Inflammatory macrophage treated with lipopolysaccharide for 4 hours (primary cell): ENCODE measurements around the gene IKZF3.
"Not testable (repeated sequence)": the region's sequence is repeated elsewhere in the genome, so short reads cannot be mapped to it uniquely, and the experiment has no call there.

Experiments
- DNase-seq: peaks from one replicate; pipeline ENCODE4 v3.0.0-alpha.2; 2020

IKZF3 gene

DNA sequence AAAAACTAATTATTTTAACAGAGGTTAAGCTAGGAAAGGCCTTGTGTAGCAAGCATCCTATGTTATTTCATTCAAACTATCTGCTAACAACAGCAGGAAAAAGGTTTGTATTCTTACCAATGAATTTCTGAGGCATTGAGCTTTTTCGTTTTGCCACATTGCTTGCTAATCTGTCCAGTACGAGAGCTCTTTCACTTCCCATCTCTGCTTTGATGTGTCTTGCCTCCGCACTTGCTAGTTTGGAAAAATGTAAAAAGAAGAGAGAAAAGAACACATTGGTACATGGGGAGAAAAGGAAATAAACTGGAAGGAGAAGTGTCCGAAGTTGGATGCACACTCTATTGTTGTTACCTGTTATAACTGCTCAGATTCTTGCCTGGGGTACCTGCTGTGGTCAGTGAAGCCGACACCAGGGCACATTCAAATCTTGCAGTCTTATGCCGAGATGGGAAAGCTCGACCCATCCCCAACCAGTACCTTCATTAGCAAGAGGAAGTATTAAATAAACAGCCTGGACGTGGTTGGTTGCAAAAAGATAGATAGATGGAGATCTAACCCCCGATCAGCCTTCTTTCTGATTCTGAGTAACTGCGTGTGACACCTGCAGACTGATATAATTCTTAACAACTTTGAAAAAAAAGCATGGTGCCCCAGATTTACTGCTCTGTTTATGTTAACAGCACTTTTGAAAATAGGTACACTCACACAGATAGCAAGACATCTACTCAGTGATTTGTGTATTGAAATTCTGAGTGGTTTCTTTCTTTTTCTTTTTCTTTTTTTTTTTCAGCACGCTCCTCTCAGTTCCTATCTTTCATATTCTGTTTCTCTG, 86.4 kb downstream of the IKZF3 start:
- no peak for DNase-seq

GRCh38 chr17:39776252-39776651, 87.9 kb downstream of the IKZF3 start:
- DNase-seq, result no peak

- DNase-seq, result no peak
Measured at GRCh38 chr17:39775031-39775430, 89.1 kb downstream of the IKZF3 start.

DNA sequence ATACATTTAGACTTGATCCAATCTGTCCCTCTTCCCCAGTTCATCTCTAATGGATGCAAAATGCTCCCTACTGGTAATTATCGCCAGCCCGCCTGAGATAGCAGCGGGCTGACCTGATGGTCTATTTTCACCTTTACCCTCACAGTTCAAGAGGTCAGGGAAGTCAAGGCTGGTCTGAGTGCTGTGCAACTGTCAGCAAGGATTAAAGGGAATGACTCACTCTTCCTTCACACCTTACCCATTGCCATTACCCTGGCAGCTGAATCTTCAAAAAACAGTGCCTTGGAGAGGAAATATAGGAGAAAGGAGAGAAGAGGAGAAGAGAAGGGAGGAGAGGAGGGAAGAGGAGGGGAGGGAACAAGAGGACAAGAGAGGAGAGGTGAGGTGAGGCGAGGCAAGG, 90.1 kb downstream of the IKZF3 start:
- no peak for DNase-seq

- DNase-seq, result no peak
Measured at GRCh38 chr17:39772987-39773934, 90.9 kb downstream of the IKZF3 start.

DNA sequence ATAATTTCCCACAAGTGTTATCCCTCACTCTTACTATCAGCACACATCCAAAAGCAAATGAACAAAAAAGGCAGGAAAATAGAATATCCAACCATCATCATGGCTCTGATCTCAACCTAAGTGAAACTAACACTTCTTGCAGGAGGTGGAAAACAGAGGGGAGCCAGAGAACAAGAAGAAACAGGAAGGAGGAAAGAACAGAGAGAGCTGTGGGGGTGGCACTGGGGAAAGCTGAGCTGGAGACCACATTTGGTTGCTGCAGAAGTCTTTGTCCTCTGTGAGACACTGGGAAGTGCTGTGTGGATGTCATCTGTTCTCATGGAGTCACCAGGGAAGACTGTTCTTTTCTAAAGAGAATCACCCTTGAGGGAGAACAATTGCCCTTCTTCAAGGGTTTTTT, 91.7 kb downstream of the IKZF3 start:
- no peak for DNase-seq

DNA sequence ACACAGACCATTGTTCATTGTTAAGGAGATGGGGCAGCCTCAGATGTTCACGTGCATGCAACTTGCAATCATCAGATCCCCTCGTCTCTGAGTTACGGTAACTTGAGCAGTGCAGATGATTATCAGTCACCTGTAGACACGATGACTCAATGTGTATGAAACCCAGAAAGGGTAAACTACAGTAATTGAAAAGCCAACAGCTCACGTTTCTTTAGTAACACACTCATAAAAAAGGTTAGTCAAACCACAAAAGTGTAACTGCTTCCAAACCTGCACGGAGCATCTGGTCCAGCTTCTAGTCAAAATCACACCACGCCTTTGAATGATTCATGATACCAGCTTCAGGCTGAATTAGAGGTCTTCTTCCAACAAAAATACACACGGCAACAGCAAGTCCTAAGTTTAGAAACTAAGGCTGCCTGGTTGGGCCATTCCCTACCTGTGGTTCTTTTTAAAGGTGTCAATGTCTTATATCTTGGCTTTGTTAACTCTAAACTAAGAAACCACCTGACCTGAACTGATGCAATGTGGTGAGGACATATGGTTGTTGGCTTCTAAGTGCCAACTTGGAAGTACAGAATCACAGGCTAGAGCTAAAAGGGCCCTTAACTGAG, 94.0 kb downstream of the IKZF3 start:
- no peak for DNase-seq

DNA sequence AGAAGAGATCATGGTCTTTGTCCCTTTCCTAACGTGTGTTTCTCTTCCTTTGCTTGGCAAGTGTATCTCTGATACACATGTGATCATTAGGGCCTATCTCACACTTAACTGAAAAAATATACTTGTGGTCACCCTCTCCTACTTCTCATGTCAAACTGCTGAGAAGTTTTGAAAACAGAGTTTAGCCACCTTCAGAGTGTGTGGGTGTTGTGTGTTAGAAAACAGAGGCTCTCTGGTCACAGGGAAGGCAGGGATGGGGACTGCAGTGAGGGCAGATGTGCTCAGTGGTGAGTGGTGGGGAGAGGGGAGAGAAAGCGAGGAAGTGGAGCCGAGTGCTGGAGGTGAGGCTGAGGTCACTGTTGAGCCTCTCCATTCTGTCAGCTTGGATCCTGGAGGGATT, 97.0 kb downstream of the IKZF3 start:
- no peak for DNase-seq

DNA sequence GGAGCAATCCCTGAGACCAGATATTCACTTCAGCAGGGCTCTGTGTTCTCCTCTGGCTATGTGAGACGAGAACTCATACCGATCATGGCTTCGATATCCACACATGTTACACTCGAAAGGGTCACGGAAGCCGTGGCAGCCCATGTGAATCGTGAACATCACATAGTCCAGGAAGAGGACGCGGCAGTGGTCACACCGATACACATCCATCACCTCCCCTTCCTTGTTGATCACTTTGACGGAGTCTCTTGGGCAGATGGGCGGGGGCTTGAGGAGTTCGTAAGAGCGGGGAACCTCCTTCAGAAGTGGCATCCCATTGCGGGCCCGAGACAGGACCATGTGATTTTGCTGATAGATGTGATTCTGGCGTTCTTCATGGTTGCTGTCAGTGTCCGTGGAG, 98.3 kb downstream of the IKZF3 start:
- DNase-seq, result no peak

- DNase-seq, result peak; percentile 40
Measured at GRCh38 chr17:39765175-39765574, 98.9 kb downstream of the IKZF3 start.

DNA sequence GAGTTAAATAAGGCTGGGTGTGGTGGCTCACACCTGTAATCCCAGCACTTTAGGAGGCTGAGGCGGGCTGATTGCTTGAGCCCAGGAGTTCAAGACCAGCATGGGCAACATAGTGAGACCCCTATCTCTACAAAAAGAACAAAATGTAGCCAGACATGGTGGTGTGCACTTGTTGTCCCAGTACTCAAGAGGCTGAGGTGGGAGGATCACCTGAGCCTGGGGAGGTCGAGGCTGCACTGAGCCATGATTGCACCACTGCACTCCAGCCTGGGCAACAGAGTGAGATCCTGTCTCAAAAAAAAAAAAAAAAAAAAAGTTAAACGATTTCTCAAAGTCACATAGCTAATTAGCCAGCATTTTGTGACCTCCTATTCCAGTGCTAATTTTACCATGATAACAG, 99.9 kb downstream of the IKZF3 start:
- DNase-seq, result not testable (repeated sequence)

- DNase-seq, result no peak
Measured at GRCh38 chr17:39763051-39763820, 100.9 kb downstream of the IKZF3 start.

GRCh38 chr17:39761861-39762496, 102.1 kb downstream of the IKZF3 start:
- DNase-seq, result no peak

- no peak for DNase-seq
Measured at GRCh38 chr17:39759204-39759603, 104.9 kb downstream of the IKZF3 start.

DNA sequence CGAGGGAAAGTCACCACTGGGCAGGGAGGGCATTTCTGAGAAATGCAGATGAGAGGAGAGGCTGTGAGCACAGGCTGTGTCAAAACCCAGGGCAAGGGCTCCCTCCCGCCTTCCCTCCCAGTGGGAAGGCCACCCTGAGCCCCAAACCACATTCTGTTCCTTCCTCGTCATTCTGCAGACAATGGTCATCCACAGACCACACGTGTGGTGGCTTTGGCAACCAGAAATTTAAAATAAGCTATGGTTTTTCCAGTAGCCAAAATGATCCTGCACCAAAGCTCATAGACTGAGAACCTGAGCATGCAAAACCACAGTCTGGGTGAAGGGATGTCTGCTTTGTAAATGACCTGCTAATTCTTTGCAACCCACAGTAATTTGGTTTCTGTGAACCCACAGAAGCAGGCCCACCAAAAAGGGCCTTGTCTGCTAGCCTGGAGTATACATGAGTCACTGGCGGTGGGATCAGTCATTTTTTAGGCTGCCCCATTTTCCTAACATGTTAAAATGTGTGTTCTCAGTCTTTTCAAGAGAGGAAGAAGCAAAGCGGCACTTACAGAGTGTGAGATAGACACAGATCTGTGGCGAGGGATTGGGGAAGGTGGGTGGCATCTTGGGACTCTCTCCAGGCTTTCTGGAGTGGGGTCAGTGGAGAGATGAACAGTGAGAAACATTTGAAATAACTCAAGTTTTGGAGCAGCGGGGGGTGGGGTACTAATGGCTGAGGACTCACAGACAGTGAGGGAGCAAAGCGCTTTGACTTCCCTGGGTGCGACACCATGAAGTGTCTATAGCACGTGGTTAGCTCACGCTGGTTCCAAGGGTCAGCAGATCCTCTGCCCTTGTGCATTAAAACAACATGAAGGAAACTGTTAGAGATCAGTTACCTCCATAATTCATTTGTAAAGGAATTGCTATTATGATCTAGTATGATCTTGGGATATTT, 105.9 kb downstream of the IKZF3 start:
- DNase-seq, result no peak

- no peak for DNase-seq
Measured at GRCh38 chr17:39757176-39757662, 106.9 kb downstream of the IKZF3 start.

DNA sequence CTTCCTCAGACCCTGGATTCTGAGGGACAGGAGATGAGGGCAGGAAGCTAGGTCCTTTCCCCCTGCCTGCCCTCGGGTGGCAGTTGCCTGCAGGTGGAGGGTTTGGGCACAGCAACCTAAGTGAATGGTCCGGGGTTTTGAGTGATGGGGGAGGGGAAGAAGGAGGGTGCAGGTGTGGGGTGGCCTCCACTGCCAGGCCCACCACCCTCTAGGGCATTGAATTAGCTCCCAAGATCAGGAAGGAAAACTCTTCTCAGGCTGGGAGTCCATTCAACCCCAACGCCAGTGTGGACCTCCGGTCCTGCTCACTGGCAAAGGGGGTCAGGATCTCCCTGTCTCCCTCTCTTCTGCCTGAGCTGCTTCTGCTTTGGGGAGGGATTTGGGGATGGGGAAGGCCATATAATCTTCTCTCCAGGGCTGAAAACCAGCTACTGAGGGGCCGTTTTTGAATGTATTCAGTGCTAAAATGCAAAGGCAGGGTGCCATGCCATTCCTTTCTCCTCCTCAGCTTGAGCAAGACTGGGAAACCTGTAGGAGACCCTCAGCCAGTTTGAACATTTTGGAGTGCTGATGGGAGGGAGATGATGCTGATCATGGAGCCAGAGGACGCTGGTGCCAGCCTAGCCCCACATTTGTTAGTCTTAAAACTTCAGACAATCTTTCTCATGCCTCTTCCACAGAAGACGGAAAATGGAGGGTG, 107.6 kb downstream of the IKZF3 start:
- no peak for DNase-seq

DNA sequence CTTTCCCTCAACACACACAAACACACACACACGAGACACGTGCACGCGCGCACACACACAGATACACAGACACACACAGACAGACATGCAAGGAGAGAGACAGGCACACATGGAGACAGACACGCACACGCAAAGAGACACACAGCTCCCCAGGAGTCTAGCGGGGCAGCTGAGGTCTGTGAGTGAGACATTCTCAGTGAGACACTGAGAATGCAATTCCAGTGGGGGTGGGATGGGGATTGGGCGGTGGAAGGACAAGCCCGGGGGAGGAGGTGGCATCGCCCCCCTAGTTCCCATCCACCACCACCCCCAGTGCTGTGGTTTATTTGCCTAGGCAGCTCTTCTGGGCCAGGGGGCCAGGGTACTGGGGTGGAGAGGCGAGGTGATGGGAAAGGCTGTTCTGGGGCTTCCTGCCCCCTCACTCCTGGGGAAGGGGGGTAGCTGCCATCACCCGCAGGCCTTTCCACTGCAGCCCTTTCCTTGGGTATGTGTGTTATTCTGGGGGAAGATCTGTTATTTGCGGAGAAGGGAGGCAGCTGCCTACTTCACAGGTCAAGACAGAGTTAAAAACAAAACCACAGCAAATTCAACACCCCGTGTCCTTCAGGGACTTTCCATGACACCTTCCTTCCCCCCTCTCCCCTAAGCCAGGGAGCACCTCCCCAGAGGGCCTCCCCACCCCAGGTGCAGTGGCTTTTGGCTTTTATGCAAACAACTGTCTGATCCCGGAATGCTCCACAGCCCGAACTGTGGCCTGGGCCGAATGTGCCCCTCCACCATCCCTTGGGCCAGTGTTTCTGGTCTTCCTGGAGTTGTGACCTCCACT, 108.3 kb downstream of the IKZF3 start:
- no peak for DNase-seq

GRCh38 chr17:39754958-39755553, 109.1 kb downstream of the IKZF3 start:
- no peak for DNase-seq
